GM21723 (cell line): ENCODE results near the gene PPP1R1B.

Experiments
- ATAC-seq: cut with Tn5 transposase; IDR thresholded peaks from one replicate; pipeline ENCODE4 v1.9.1; 2021; ENCODE audit warnings: mild to moderate bottlenecking, moderate library complexity; ENCODE audit not compliant: unreplicated experiment

The PPP1R1B gene

DNA sequence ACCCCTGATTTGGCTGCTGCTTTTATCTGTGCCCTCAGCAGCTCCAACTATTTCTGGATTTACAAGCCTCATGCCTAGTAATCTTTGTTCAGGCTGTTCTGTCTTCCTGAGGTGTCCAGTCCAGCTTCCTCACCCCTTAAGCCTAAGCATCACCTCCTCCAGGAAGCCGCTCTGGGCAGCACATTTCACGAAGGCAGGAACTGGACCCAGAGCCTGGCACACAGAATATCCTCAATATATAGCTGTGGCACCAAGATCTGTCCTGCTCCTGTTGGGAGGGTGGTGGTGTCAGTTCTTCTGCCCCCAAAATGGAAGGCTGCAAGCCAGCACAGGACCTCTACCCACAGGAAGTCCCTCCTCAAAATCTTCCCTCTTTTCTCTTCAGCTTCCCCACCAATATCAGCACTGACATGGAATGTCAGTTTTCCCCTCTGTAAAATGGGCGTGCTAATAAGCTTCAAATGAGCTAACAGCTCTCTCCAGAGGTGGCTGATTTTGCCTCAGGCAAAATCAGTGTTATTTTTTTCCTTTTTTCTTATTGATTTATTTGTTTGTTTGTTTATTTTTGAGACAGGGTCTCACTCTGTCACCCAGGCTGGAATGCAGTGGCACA is 12.1 kb upstream of the PPP1R1B start:
- no peak for ATAC-seq

DNA sequence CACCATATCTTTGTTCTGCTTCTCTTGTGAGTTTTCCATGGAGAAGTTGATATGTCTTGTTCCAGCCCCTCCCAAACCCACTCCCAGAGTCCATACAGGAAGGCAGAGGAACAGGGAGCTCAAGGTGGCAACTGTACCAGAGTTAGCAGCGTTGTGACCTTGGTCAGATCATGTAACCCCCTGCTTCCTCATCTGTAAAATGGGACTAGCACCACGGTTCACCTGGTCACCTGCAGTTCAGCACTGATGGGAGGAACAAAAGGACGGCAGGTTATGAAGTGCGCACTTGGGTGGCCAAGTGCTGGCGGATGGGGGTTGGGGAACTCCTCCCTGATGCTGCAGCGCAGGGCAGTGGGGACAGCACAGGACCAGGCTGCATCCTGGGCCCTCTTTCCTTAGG is 11.3 kb upstream of the PPP1R1B start:
- no peak for ATAC-seq

DNA sequence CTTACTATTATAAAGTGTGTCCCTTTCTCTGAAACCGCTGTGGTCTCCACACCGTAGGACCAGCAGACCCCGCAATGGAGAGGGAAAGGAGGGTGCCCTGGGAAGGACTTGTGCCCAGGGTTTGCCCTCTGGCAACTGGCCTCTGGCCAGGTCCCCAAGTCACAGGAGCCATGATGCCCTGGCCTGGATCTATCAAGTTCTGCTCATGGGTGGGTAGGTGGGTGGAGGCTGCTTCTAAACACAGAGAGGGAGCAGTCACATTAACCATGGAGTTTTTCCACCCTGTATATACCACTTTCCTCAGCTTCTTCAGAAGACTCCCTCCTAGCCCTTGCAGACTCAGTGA is 9.7 kb upstream of the PPP1R1B start:
- no peak for ATAC-seq

GRCh38 chr17:39617446-39618245 is 9.1 kb upstream of the PPP1R1B start:
- ATAC-seq: no peak

- no peak for ATAC-seq
Measured at GRCh38 chr17:39618246-39618913, 8.4 kb upstream of the PPP1R1B start.

- ATAC-seq: no peak
Measured at GRCh38 chr17:39618956-39619785, 7.6 kb upstream of the PPP1R1B start.

GRCh38 chr17:39619786-39620101 is 7.0 kb upstream of the PPP1R1B start:
- ATAC-seq: no peak

DNA sequence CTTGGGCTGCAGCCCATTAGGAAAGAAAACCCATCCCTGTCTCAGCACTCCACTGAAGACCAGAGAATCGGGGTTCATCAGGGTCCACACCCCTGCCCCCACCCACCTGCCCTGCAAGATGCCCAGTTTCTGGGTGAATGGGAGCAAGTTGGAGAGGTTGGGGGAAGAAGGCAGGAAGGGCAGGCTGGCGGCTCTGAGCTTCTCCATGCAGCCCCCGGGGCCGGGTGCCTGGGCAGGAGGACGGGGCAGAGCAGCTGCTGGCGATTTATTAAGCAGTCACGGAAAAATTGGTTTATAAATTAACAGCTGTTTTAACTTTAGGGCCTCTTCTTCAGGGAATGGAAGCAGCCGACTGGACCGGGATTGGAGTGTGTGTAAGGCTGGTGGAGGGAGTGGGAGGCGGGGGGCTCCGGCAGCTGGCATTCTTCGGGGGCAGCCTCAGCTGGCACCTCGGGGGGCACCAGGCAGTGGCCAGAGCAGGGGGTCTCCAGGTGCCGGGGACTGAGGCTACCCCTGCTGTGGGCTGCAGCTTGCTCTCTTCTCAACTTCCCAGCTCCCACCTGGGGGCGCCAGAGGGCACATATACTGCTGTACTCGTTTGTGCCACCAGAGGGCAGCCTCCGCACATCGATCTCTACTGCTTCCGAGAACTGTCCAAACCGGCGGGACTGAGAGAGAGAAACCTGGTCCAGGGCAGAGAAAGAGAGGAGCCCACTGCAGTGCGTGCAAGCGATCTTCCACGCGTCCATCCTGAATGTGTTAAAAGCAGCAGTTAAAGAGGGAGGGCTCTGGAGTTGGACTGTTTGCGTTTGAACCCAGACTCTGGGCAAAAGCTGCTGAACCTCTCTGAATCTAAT is 5.0 kb upstream of the PPP1R1B start:
- no peak for ATAC-seq

- no peak for ATAC-seq
Measured at GRCh38 chr17:39622380-39623006, 4.3 kb upstream of the PPP1R1B start.

GRCh38 chr17:39623356-39623950 is 3.3 kb upstream of the PPP1R1B start:
- no peak for ATAC-seq

DNA sequence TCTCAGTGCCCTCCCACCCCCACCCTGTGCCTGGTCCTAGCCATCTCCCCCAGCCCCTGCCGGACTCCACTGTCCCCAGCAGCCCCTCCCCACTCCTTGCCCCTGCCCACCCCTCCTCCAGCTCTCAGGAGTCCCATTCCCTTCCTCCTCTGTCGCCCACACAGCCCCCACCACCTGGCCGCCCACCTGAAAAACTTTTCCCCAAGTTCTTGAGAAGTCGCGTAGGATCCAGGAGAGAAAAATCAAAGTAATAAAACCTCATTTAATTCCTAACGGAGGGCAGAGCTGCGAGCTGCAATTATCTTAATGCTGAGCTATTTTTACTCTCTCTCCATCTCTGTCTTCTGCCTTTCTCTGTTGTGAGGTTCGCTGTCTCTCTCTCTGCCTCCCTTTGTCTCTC is 2.4 kb upstream of the PPP1R1B start:
- ATAC-seq: no peak

DNA sequence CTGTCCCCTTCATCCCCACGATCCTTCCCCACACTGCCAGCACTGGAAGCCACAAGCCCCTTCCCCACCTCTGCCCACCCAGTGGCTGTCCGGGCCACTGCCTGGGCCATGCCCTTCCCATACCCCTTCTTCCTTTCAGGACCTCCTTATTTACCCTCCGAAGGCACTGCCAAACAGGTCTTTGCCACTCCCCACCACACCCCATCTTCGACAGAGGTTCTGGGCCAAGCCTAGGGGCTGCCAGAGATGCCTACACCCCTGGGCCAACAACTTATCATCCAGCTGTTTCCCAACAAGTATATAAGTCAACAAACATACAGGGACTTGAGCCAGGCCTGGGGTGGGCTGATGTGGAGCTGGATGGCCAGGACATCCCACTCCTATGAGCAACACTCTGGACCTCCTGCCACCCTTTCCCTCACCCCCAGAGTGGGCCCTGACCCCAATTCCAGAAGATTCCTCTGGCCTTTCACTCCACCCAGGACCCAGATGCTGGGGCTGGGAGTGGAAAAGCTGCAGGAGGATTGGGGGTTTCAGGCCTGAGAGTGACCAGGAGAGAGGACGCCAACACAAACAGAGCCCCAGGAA is 1.5 kb upstream of the PPP1R1B start:
- ATAC-seq: no peak

DNA sequence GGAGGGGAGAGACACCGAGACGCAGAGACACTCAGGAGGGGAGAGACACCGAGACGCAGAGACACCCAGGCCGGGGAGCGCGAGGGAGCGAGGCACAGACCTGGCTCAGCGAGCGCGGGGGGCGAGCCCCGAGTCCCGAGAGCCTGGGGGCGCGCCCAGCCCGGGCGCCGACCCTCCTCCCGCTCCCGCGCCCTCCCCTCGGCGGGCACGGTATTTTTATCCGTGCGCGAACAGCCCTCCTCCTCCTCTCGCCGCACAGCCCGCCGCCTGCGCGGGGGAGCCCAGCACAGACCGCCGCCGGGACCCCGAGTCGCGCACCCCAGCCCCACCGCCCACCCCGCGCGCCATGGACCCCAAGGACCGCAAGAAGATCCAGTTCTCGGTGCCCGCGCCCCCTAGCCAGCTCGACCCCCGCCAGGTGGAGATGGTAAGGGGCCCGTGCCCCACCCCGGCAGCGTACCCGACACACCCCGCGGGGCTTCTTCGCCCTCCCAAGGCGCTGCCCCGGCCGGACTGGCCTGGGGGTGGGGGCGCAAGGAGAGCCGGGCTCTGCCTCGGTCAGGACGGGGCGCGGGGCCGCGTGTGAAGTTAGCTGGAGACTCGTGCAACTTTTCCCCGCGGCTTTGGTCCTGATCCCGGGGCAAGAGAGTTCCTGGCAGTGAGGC is 427 bp downstream of the PPP1R1B start:
- no peak for ATAC-seq

DNA sequence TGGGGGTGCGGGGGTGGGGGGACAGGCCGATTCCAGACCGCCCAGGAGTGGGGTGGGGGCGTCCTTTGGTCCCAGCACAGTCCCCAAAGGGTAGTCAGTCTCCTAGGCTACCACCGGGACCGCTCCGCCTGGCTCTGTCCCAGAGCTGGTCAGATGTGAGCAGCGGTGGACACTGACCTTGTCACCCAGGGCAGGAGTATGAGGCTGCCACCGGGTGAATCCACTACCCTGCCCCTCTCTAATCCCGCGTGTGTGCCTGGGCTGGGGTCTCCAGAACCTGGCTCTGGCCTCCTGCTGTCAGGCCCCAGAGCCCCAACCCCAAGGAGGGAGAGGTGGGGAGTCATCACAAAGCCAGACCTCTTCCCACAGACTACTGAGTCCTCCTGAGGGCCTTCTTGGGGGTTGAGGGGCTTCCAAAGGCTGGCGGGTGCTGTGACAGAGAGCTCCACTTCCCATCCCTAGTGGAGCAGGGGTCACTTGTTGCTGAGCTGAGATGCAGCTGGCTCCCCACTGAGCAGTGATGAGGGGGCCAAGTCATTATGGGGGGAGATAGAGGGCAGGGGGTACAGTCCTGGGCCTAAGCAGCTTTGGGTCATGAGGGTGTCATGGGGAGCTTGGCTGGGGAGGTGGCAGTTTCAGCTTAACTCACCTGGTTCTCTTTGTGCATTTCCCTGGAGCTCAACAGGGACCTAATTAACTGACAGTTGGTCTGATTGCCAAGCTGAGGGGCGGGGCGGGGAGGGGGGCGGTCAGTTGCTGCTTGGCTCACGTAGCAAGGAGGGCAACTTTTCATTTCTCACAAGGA is 1.2 kb downstream of the PPP1R1B start:
- ATAC-seq: no peak

DNA sequence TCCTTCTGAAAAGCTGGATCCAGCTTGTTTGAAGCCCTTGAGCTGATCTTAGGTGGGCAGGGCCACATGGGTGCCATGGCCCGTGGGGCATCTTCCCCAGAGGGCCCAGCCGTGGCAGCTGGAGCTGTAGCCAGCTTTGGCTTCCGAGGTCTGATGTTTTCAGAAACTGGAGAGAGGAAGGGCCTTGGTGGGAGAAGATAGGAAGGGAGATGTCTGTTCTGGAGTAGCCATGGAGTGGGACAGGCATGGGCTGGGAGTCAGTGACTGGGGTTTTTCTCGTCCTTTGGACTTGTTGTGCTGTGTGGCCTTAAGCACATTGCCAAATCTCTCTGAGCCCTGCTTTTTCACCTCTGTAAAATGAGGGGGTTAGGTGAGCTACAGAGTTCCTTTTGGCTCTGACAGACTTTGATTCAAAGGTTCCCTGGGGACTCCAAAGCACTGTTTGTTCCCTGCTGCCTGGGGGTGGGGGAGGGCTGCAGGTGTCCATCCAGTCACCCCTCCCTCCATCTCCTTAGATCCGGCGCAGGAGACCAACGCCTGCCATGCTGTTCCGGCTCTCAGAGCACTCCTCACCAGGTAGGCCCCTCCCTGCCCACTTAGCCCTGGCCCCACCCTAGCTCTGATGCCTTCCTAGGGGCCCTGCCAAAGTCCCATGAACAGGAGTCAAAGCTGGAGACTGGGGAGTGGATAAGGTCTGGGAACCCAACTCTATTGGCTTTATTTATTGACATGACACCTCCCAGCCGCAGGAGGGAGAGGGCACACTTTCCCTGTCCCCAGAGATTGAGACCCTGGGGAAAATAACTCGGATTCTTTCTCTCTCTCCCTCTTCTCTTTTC is 2.1 kb downstream of the PPP1R1B start:
- ATAC-seq: no peak

DNA sequence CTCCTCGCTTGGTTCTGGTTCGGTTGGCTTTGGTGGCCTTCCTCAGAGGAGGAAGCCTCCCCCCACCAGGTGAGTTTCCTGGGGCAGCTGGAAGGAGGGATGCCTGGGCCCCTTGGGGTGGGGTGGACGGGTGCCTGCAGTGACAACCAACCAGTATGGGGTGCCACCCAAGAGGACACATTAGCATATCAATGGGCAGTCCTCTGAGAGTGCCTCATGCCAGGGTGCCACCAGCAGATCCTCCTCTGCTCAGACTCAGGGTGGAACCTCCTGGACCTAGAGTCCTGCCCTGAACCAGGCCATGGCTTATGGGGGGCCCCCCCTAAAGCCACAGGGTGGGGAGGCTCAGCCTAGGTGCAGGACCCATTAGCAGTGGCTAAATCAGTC is 2.7 kb downstream of the PPP1R1B start:
- ATAC-seq: no peak

GRCh38 chr17:39629898-39630297 is 3.1 kb downstream of the PPP1R1B start:
- no peak for ATAC-seq
